PC-3 (cell line): Measurements from ENCODE around the gene CNTN4. TPM values are rescaled to one million over a fixed set of nuclear protein-coding genes. Genes with fewer than 3 reads are reported as not detected.

ENCODE experiments used
- ATAC-seq: fragments of 200-7000 bp; cut with Tn5 transposase; 2 replicates; pipeline ENCODE4 v1.9.1; 2020; ENCODE audit warnings: mild to moderate bottlenecking, moderate library complexity
- BruUV-seq: library from RNA; stranded (reverse); fragments of 400-500 nt; replicated peaks from 2 replicates; lab custom pipeline; 2021; lab: Mats Ljungman, UMichigan
- CTCF ChIA-PET: fragments of 300-600 bp; sonication (Branson Sonifier 250); formaldehyde crosslinking; loops from one replicate; lab custom pipeline; 2022; ENCODE audit warnings: antibody characterized with exemption; lab: Charles Lee
- POLR2A ChIA-PET: fragments of 300-600 bp; sonication (Branson Sonifier 250); formaldehyde crosslinking; loops from one replicate; lab custom pipeline; 2022; ENCODE audit warnings: antibody characterized with exemption; ENCODE audit not compliant: unreplicated experiment; lab: Charles Lee
- DNase-seq: peaks from one replicate; pipeline ENCODE4 v3.0.0-alpha.2; 2015
- H2AFZ ChIP-seq: fragments of 300-600 bp; sonication (generic); 2 replicates; pipeline ENCODE4 v1.6.0; 2016; ENCODE audit warnings: antibody characterized with exemption, low read length
- H3F3A ChIP-seq: fragments of 300-600 bp; sonication (generic); one replicate; pipeline ENCODE4 v1.6.0; 2017; ENCODE audit warnings: antibody characterized with exemption, low read length, control low read depth, mild to moderate bottlenecking; ENCODE audit not compliant: unreplicated experiment
- H3K27ac ChIP-seq: fragments of 300-600 bp; sonication (generic); 2 replicates; pipeline ENCODE4 v1.5.1; 2016; ENCODE audit warnings: mild to moderate bottlenecking, low read length
- H3K27me3 ChIP-seq: fragments of 300-600 bp; sonication (generic); 2 replicates; pipeline ENCODE4 v1.6.1; 2016; ENCODE audit warnings: low read length, mixed read lengths
- H3K36me3 ChIP-seq: fragments of 300-600 bp; sonication (generic); 2 replicates; pipeline ENCODE4 v1.6.1; 2016; ENCODE audit warnings: low read depth, mixed run types, low read length, mixed read lengths
- H3K4me1 ChIP-seq: fragments of 300-600 bp; sonication (generic); 2 replicates; pipeline ENCODE4 v1.5.1; 2016; ENCODE audit warnings: low read length; ENCODE audit not compliant: insufficient read depth
- H3K4me2 ChIP-seq: fragments of 300-600 bp; sonication (generic); 2 replicates; pipeline ENCODE4 v1.6.0; 2016; ENCODE audit warnings: low read length
- H3K4me3 ChIP-seq: fragments of 300-600 bp; sonication (generic); 2 replicates; pipeline ENCODE4 v1.5.1; 2016; ENCODE audit warnings: mild to moderate bottlenecking, low read length, mixed read lengths
- H3K79me2 ChIP-seq: fragments of 300-600 bp; sonication (generic); 2 replicates; pipeline ENCODE4 v1.6.1; 2017; ENCODE audit warnings: low read length, mixed read lengths
- H3K9ac ChIP-seq: fragments of 300-600 bp; sonication (generic); 2 replicates; pipeline ENCODE4 v1.6.0; 2016; ENCODE audit warnings: mild to moderate bottlenecking, low read length
- H3K9me2 ChIP-seq: fragments of 300-600 bp; sonication (generic); replicated peaks from 2 replicates; pipeline ENCODE4 v1.6.1; 2016; ENCODE audit warnings: mixed run types, low read length, mixed read lengths
- H3K9me3 ChIP-seq: fragments of 300-600 bp; sonication (generic); 2 replicates; pipeline ENCODE4 v1.6.1; 2016; ENCODE audit warnings: low read length, mixed read lengths
- H4K20me1 ChIP-seq: fragments of 300-600 bp; sonication (generic); 2 replicates; pipeline ENCODE4 v1.6.1; 2016; ENCODE audit warnings: low read length, mixed read lengths
- EZH2 ChIP-seq: fragments of 300-600 bp; sonication (generic); IDR thresholded peaks from one replicate; pipeline ENCODE4 v1.6.1; 2017; ENCODE audit warnings: antibody characterized with exemption, mild to moderate bottlenecking, low read length; ENCODE audit not compliant: unreplicated experiment
- EZH2phosphoT487 ChIP-seq: fragments of 300-600 bp; sonication (generic); IDR thresholded peaks from 2 replicates; pipeline ENCODE4 v1.6.1; 2018; ENCODE audit warnings: mild to moderate bottlenecking, antibody characterized with exemption, low read length, borderline replicate concordance
- intact Hi-C: fragments of 100-400 bp; cut with micrococcal nuclease; formaldehyde crosslinking; loops from 2 replicates; pipeline ENCODE4 v1.9.0; 2023
- total RNA-seq: library from RNA; depleted of rRNA; stranded (reverse); fragments of >200 nt; gene quantifications from 2 replicates; pipeline ENCODE4 v1.2.3, GENCODE V29; 2014
- TF ChIP-seq, protein P1 (sequence below): fragments of 300-600 bp; sonication (generic); conservative IDR thresholded peaks from 2 replicates; pipeline ENCODE4 v1.5.1; 2017; ENCODE audit warnings: antibody characterized with exemption, low read depth, mild to moderate bottlenecking, low read length

Gene CNTN4
- total RNA-seq, 1 experiment from 2014 or later: not detected

DNA sequence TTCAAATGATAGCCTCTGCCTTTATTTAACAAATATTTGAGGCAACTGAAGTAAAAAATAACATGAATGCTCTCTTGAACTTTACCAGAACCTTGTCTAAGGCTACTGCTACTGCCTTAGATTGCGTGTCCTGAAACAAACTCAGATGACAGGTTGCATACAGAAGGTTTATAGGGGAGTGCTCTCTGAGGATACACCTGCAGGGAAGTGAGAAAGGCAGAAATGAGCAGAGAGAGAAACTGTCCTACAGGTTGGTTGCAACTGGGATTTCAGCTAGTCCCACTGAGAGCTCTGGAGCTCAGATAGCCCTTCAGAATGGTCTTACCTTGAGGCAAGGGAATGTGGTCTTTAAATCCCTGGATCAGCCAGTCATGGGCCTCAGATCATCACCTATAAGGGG is 846.0 kb downstream of the CNTN4 start:
- intact Hi-C loops: no loop called here
- H3K4me2 ChIP-seq: no peak overlapping the region
- no peak overlapping the region for H3K4me3 ChIP-seq
- H3K9me3 ChIP-seq: peaks cover 17% of the 10 kb centered on the region; the same call in 1 of the 2 replicates
- POLR2A ChIA-PET: no interaction called here
- no peaks in the 10 kb centered on the region for H3K36me3 ChIP-seq
- no peaks in the 10 kb centered on the region for H3K27me3 ChIP-seq
- H3K4me1 ChIP-seq: no peaks in the 10 kb centered on the region
- H3K9me2 ChIP-seq: no peaks in the 10 kb centered on the region
- no peak overlapping the region for H2AFZ ChIP-seq
- no peaks in the 10 kb centered on the region for H3F3A ChIP-seq
- no TSS peak for BruUV-seq
- DNase-seq (no peak), ATAC-seq (no peak)
- H3K27ac ChIP-seq: no peak overlapping the region
- CTCF ChIA-PET: no interaction called here
- no peak overlapping the region for H3K9ac ChIP-seq
- TF ChIP-seq EZH2phosphoT487 (no peak), EZH2 (no peak)
- TF ChIP-seq, protein P1, sequence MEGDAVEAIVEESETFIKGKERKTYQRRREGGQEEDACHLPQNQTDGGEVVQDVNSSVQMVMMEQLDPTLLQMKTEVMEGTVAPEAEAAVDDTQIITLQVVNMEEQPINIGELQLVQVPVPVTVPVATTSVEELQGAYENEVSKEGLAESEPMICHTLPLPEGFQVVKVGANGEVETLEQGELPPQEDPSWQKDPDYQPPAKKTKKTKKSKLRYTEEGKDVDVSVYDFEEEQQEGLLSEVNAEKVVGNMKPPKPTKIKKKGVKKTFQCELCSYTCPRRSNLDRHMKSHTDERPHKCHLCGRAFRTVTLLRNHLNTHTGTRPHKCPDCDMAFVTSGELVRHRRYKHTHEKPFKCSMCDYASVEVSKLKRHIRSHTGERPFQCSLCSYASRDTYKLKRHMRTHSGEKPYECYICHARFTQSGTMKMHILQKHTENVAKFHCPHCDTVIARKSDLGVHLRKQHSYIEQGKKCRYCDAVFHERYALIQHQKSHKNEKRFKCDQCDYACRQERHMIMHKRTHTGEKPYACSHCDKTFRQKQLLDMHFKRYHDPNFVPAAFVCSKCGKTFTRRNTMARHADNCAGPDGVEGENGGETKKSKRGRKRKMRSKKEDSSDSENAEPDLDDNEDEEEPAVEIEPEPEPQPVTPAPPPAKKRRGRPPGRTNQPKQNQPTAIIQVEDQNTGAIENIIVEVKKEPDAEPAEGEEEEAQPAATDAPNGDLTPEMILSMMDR: no peak
- no peaks in the 10 kb centered on the region for H4K20me1 ChIP-seq
- H3K79me2 ChIP-seq: no peaks in the 10 kb centered on the region

DNA sequence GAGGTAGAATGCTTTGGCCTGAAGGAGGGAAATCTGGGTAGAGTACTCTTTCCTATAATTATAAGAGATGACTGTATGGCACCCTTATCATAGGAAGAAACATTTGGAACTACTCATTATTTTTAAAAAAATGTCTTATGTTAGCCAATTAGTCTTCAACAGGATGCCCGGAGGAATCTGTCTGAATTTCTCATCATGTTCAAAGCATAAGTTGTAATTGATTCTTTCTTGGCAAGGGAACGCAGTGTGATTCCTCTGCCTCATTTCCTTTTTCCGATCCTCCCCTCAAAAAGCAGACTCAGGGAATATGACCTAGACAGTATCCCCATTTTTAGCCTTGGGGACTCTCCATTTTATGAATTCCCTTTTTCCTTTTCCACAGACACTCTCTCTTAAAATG is 846.5 kb downstream of the CNTN4 start:
- no peak overlapping the region for H3K4me2 ChIP-seq
- H3K36me3 ChIP-seq: no peaks in the 10 kb centered on the region
- ATAC-seq (no peak), DNase-seq (no peak)
- H3K9ac ChIP-seq: no peak overlapping the region
- no peaks in the 10 kb centered on the region for H3K9me2 ChIP-seq
- TF ChIP-seq, protein P1: no peak
- TF ChIP-seq EZH2phosphoT487 (no peak), EZH2 (no peak)
- no peaks in the 10 kb centered on the region for H3K79me2 ChIP-seq
- H2AFZ ChIP-seq: no peak overlapping the region
- H4K20me1 ChIP-seq: no peaks in the 10 kb centered on the region
- BruUV-seq: no TSS peak
- no peak overlapping the region for H3K27ac ChIP-seq
- peaks cover 22% of the 10 kb centered on the region; the same call in 1 of the 2 replicates for H3K9me3 ChIP-seq
- no peak overlapping the region for H3K4me3 ChIP-seq
- H3K4me1 ChIP-seq: no peaks in the 10 kb centered on the region
- H3F3A ChIP-seq: no peaks in the 10 kb centered on the region
- POLR2A ChIA-PET: no interaction called here
- H3K27me3 ChIP-seq: no peaks in the 10 kb centered on the region
- CTCF ChIA-PET: no interaction called here
- intact Hi-C loops: no loop called here

DNA sequence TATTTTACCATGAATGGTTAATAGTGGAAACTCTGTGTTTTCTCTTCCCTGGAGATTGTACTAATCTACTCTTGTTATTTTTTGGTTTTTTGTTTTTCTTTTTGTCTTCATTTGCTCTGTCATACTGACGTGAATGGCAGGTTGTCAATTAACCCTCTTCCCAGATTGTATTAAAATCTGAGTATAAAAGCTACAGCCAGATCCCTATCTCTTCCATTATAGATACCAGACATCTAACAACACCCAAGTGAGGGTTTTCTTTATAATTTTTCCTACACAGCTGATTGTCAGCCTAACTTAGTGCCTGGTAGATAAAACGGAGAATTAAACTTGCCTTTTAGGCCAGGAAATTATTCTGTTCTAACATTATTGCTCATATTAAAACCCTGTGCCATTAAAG is 848.9 kb downstream of the CNTN4 start:
- Histone ChIP-seq H3K4me2 (no peak overlapping the region), H3F3A (no peaks in the 10 kb centered on the region), H3K27ac (no peak overlapping the region), H3K4me3 (no peak overlapping the region), H3K9me3 (peaks cover 16% of the 10 kb centered on the region; the same call in 1 of the 2 replicates), H3K9ac (no peak overlapping the region), H3K4me1 (no peaks in the 10 kb centered on the region), H3K27me3 (no peaks in the 10 kb centered on the region), H4K20me1 (no peaks in the 10 kb centered on the region), H3K79me2 (no peaks in the 10 kb centered on the region), H3K36me3 (no peaks in the 10 kb centered on the region), H3K9me2 (no peaks in the 10 kb centered on the region), H2AFZ (no peak overlapping the region)
- TF ChIP-seq, protein P1: no peak
- no peak for TF ChIP-seq EZH2phosphoT487
- no peak for TF ChIP-seq EZH2
- CTCF ChIA-PET: no interaction called here
- POLR2A ChIA-PET: no interaction called here
- no peak for ATAC-seq
- BruUV-seq: no TSS peak
- DNase-seq: no peak
- intact Hi-C loops: no loop called here
